Vagina (tissue), 2 donors: Measurements from ENCODE around the gene COL4A5. TPM values are rescaled to one million over a fixed set of nuclear protein-coding genes. Genes with fewer than 3 reads are reported as not detected.

Experiments used
- DNase-seq, 2 donors: peaks; one replicate each; pipeline ENCODE4 v3.0.0-alpha.2; 2017; ENCODE audit errors: extremely low spot score in 2 of 2
- H3K27ac ChIP-seq: fragments of 200-600 bp; sonication (generic); one replicate; pipeline ENCODE4 v1.5.1; 2019
- H3K27me3 ChIP-seq: fragments of 200-600 bp; sonication (generic); one replicate; pipeline ENCODE4 v1.5.1; 2019
- H3K36me3 ChIP-seq, 2 donors: fragments of 200-600 bp; sonication (generic); one replicate each; pipeline ENCODE4 v1.5.1; 2017 to 2019
- H3K4me1 ChIP-seq: fragments of 200-600 bp; sonication (generic); one replicate; pipeline ENCODE4 v1.5.1; 2019
- H3K4me3 ChIP-seq, 2 donors: fragments of 200-600 bp; sonication (generic); 1 replicate in 1 of 2; 2 replicates in 1 of 2; pipeline ENCODE4 v1.5.1; 2016 to 2019
- H3K9me3 ChIP-seq: fragments of 200-600 bp; sonication (generic); one replicate; pipeline ENCODE4 v1.5.1; 2019
- CTCF ChIP-seq, 3 experiments: fragments of 450-650 bp in 2 of 3; fragments of 200-600 bp in 1 of 3; sonication (generic) in 1 of 3; IDR thresholded peaks; one replicate each; pipeline ENCODE4 v1.5.1; 2017 to 2019; ENCODE audit warnings: antibody characterized with exemption in 3 of 3, mild to moderate bottlenecking in 2 of 3, moderate library complexity in 2 of 3
- POLR2A ChIP-seq, 2 donors: fragments of 450-650 bp; IDR thresholded peaks; one replicate each; pipeline ENCODE4 v1.6.1; 2017; ENCODE audit warnings: antibody characterized with exemption in 2 of 2, mild to moderate bottlenecking in 2 of 2, moderate library complexity in 2 of 2
- POLR2AphosphoS5 ChIP-seq, 2 donors: sonication (generic); formaldehyde crosslinking; IDR thresholded peaks; one replicate each; pipeline ENCODE4 v1.9.0; 2017; ENCODE audit warnings: antibody characterized with exemption in 2 of 2, mild to moderate bottlenecking in 2 of 2, low read depth in 1 of 2; ENCODE audit not compliant: insufficient read depth in 1 of 2
- intact Hi-C: fragments of 100-400 bp; cut with DNase I; formaldehyde crosslinking; loops from one replicate; pipeline ENCODE4 v1.15.1; 2023
- total RNA-seq: library from RNA; depleted of rRNA; stranded (reverse); fragments of >200 nt; gene quantifications from one replicate; pipeline ENCODE4 v1.2.3, GENCODE V29; 2016

The COL4A5 gene
- total RNA-seq, 1 donor from 2014 or later = 36.3 TPM

- no peak for TF ChIP-seq CTCF (IDR thresholded peaks at IDR 0.05)
- no peak for TF ChIP-seq POLR2A (IDR thresholded peaks at IDR 0.05)
- TF ChIP-seq POLR2AphosphoS5 (IDR thresholded peaks at IDR 0.05; ENCODE audit: insufficient read depth in 1 of 2, low read depth in 1 of 2) = no peak
- intact Hi-C loops = no loop called here
- no peak overlapping the region for H3K27ac ChIP-seq
- no peaks in the 10 kb centered on the region for H3K9me3 ChIP-seq
- no peaks in the 10 kb centered on the region for H3K4me1 ChIP-seq
- H3K4me3 ChIP-seq = no peak overlapping the region
- H3K36me3 ChIP-seq = no peaks in the 10 kb centered on the region
- H3K27me3 ChIP-seq = peaks cover 6% of the 10 kb centered on the region
- DNase-seq = no peak
Observed at GRCh38 chrX:108731153-108731552, 291.5 kb downstream of the COL4A5 start.

- H3K4me1 ChIP-seq = no peaks in the 10 kb centered on the region
- TF ChIP-seq POLR2AphosphoS5 (IDR thresholded peaks at IDR 0.05; ENCODE audit: insufficient read depth in 1 of 2, low read depth in 1 of 2) (no peak), CTCF (IDR thresholded peaks at IDR 0.05) (no peak), POLR2A (IDR thresholded peaks at IDR 0.05) (no peak)
- intact Hi-C loops = no loop called here
Observed at GRCh38 chrX:108732630-108733321, 293.1 kb downstream of the COL4A5 start.

GRCh38 chrX:108734426-108734825, 294.8 kb downstream of the COL4A5 start:
- peaks cover 6% of the 10 kb centered on the region for H3K27me3 ChIP-seq

More at GRCh38 chrX:108732630-108733321, 293.1 kb downstream of the COL4A5 start:
- Histone ChIP-seq H3K4me3 (peak overlapping the region in 1 of 2 donors; percentile 8), H3K27me3 (peaks cover 6% of the 10 kb centered on the region), H3K9me3 (no peaks in the 10 kb centered on the region), H3K36me3 (no peaks in the 10 kb centered on the region), H3K27ac (no peak overlapping the region)
- DNase-seq = no peak

GRCh38 chrX:108735091-108735678, 295.5 kb downstream of the COL4A5 start:
- Histone ChIP-seq H3K36me3 (no peaks in the 10 kb centered on the region), H3K27me3 (peaks cover 6% of the 10 kb centered on the region), H3K9me3 (no peaks in the 10 kb centered on the region), H3K4me1 (no peaks in the 10 kb centered on the region), H3K27ac (no peak overlapping the region), H3K4me3 (peak overlapping the region; percentile 42 to 53)
- no peak for TF ChIP-seq POLR2A (IDR thresholded peaks at IDR 0.05)
- TF ChIP-seq CTCF (IDR thresholded peaks at IDR 0.05) = no peak
- TF ChIP-seq POLR2AphosphoS5 (IDR thresholded peaks at IDR 0.05; ENCODE audit: insufficient read depth in 1 of 2, low read depth in 1 of 2) = no peak
- DNase-seq = no peak
- intact Hi-C loops = no loop called here

More at GRCh38 chrX:108734426-108734825, 294.8 kb downstream of the COL4A5 start:
- no peak for DNase-seq
- no peaks in the 10 kb centered on the region for H3K9me3 ChIP-seq
- TF ChIP-seq CTCF (IDR thresholded peaks at IDR 0.05) (no peak), POLR2AphosphoS5 (IDR thresholded peaks at IDR 0.05; ENCODE audit: insufficient read depth in 1 of 2, low read depth in 1 of 2) (no peak), POLR2A (IDR thresholded peaks at IDR 0.05) (no peak)
- H3K4me1 ChIP-seq = no peaks in the 10 kb centered on the region
- no peak overlapping the region for H3K27ac ChIP-seq
- H3K36me3 ChIP-seq = no peaks in the 10 kb centered on the region
- intact Hi-C loops = no loop called here
- no peak overlapping the region for H3K4me3 ChIP-seq
